IMR-90 (cell line): ENCODE measurements around the gene AAGAB. TPM values are rescaled to one million over a fixed set of nuclear protein-coding genes. Genes with fewer than 3 reads are reported as not detected.

Experiments used
- ATAC-seq: fragments of 200-7000 bp; cut with Tn5 transposase; 2 replicates; pipeline ENCODE4 v1.9.1; 2020; ENCODE audit warnings: low read depth, mild to moderate bottlenecking, moderate library complexity
- BruUV-seq: library from RNA; stranded (reverse); fragments of 400-500 nt; replicated peaks from 2 replicates; lab custom pipeline; 2021; lab: Mats Ljungman, UMichigan
- CTCF ChIA-PET: fragments of 300-600 bp; formaldehyde crosslinking; extraction: SDS; loops from one replicate; lab custom pipeline; 2021; ENCODE audit warnings: antibody characterized with exemption; lab: Yijun Ruan, JAX
- POLR2A ChIA-PET: fragments of 300-600 bp; sonication (Branson Sonifier 250); formaldehyde crosslinking; loops from one replicate; lab custom pipeline; 2022; ENCODE audit warnings: antibody characterized with exemption; ENCODE audit not compliant: unreplicated experiment; lab: Charles Lee
- DNase-seq: peaks from one replicate; pipeline ENCODE4 v3.0.0; 2013
- H2AFZ ChIP-seq: replicated peaks from 2 replicates; pipeline ENCODE3; 2013; ENCODE audit warnings: low read length, mild to moderate bottlenecking; ENCODE audit not compliant: poor library complexity
- H2AK5ac ChIP-seq: 2 replicates; pipeline ENCODE4 v1.6.1; 2013; ENCODE audit warnings: low read depth, low read length, inconsistent platforms
- H2AK9ac ChIP-seq: replicated peaks from 2 replicates; pipeline ENCODE3; 2013; ENCODE audit warnings: mild to moderate bottlenecking, low read depth, low read length, moderate library complexity; ENCODE audit not compliant: poor library complexity
- H2BK120ac ChIP-seq: 2 replicates; pipeline ENCODE4 v1.6.1; 2013; ENCODE audit warnings: low read depth, low read length, inconsistent platforms
- H2BK15ac ChIP-seq: 3 replicates; pipeline ENCODE4 v1.6.1; 2013; ENCODE audit warnings: low read depth, low read length, inconsistent platforms
- H2BK20ac ChIP-seq: 2 replicates; pipeline ENCODE4 v1.6.1; 2013; ENCODE audit warnings: low read depth, mild to moderate bottlenecking, inconsistent platforms, low read length, moderate library complexity
- H2BK5ac ChIP-seq: 2 replicates; pipeline ENCODE4 v1.6.1; 2013; ENCODE audit warnings: mild to moderate bottlenecking, low read depth, low read length, inconsistent platforms; ENCODE audit not compliant: poor library complexity, severe bottlenecking
- H3K14ac ChIP-seq: replicated peaks from 2 replicates; pipeline ENCODE4 v1.6.1; 2013; ENCODE audit warnings: low read depth, low read length, inconsistent platforms
- H3K18ac ChIP-seq: 2 replicates; pipeline ENCODE4 v1.6.1; 2013; ENCODE audit warnings: low read depth, low read length, control low read depth
- H3K23ac ChIP-seq: 2 replicates; pipeline ENCODE4 v1.6.1; 2013; ENCODE audit warnings: low read depth, low read length, inconsistent platforms
- H3K27ac ChIP-seq: 2 replicates; pipeline ENCODE4 v1.5.1; 2013; ENCODE audit warnings: mild to moderate bottlenecking, control low read depth, low read length; ENCODE audit not compliant: insufficient read depth
- H3K27me3 ChIP-seq: 2 replicates; pipeline ENCODE4 v1.6.1; 2013; ENCODE audit warnings: low read length; ENCODE audit not compliant: control insufficient read depth, insufficient read depth
- H3K36me3 ChIP-seq: 2 replicates; pipeline ENCODE4 v1.6.1; 2013; ENCODE audit warnings: low read length, mixed read lengths; ENCODE audit not compliant: control insufficient read depth, insufficient read depth
- H3K4ac ChIP-seq: 2 replicates; pipeline ENCODE4 v1.6.1; 2013; ENCODE audit warnings: low read depth, low read length, inconsistent platforms
- H3K4me1 ChIP-seq: 2 replicates; pipeline ENCODE4 v1.6.1; 2013; ENCODE audit warnings: low read length, mixed read lengths; ENCODE audit not compliant: control insufficient read depth, insufficient read depth
- H3K4me2 ChIP-seq: 2 replicates; pipeline ENCODE4 v1.6.1; 2013; ENCODE audit warnings: low read depth, mild to moderate bottlenecking, control low read depth, low read length, moderate library complexity
- H3K4me3 ChIP-seq: 2 replicates; pipeline ENCODE4 v1.5.1; 2013; ENCODE audit warnings: low read depth, mild to moderate bottlenecking, control low read depth, low read length, moderate library complexity; ENCODE audit not compliant: insufficient read depth
- H3K56ac ChIP-seq: 2 replicates; pipeline ENCODE4 v1.6.1; 2013; ENCODE audit warnings: low read length, inconsistent platforms; ENCODE audit not compliant: insufficient read depth; ENCODE audit errors: extremely low read depth
- H3K79me1 ChIP-seq, 2 experiments: 2 replicates each; pipeline ENCODE4 v1.6.1; 2013; ENCODE audit warnings: low read length in 2 of 2, inconsistent platforms in 1 of 2, low read depth in 1 of 2
- H3K9ac ChIP-seq: 2 replicates; pipeline ENCODE4 v1.6.1; 2013; ENCODE audit warnings: low read depth, low read length, control low read depth
- H3K9me1 ChIP-seq: 2 replicates; pipeline ENCODE4 v1.6.1; 2013; ENCODE audit warnings: low read length, inconsistent platforms; ENCODE audit not compliant: insufficient read depth
- H3K9me3 ChIP-seq: 2 replicates; pipeline ENCODE4 v1.6.1; 2013; ENCODE audit warnings: low read length; ENCODE audit not compliant: control insufficient read depth, insufficient read depth
- H4K20me1 ChIP-seq: 2 replicates; pipeline ENCODE4 v1.6.1; 2013; ENCODE audit warnings: low read length, inconsistent platforms; ENCODE audit not compliant: insufficient read depth
- H4K5ac ChIP-seq: 2 replicates; pipeline ENCODE4 v1.6.1; 2013; ENCODE audit warnings: mild to moderate bottlenecking, low read depth, low read length, control low read depth
- H4K8ac ChIP-seq, 2 experiments: 2 replicates each; pipeline ENCODE4 v1.6.1; 2013; ENCODE audit warnings: low read depth in 2 of 2, low read length in 2 of 2, control low read depth in 1 of 2, inconsistent platforms in 1 of 2
- H4K91ac ChIP-seq: 2 replicates; pipeline ENCODE4 v1.6.1; 2013; ENCODE audit warnings: low read depth, low read length, inconsistent platforms; ENCODE audit not compliant: insufficient read depth
- BHLHE40 ChIP-seq: fragments of 150-350 bp; IDR thresholded peaks from 2 replicates; pipeline ENCODE4 v1.6.1; 2016; ENCODE audit warnings: mild to moderate bottlenecking, low read depth, low read length
- CEBPB ChIP-seq: IDR thresholded peaks from 2 replicates; pipeline ENCODE4 v1.6.1; 2012; ENCODE audit warnings: low read depth, low read length, improper control_type of control experiment
- CHD1 ChIP-seq: IDR thresholded peaks from 2 replicates; pipeline ENCODE4 v1.6.1; 2012; ENCODE audit warnings: low read depth, low read length, improper control_type of control experiment
- ELK1 ChIP-seq: fragments of 150-350 bp; IDR thresholded peaks from 2 replicates; pipeline ENCODE4 v1.6.1; 2016; ENCODE audit warnings: low read depth, mild to moderate bottlenecking, low read length, moderate library complexity, borderline replicate concordance
- FOS ChIP-seq: fragments of 150-350 bp; IDR thresholded peaks from 2 replicates; pipeline ENCODE4 v1.6.1; 2016; ENCODE audit warnings: low read depth, low read length
- MAFK ChIP-seq: IDR thresholded peaks from 2 replicates; pipeline ENCODE4 v1.6.1; 2012; ENCODE audit warnings: low read depth, low read length, improper control_type of control experiment
- MAZ ChIP-seq: IDR thresholded peaks from 2 replicates; pipeline ENCODE4 v1.6.1; 2012; ENCODE audit warnings: low read depth, mild to moderate bottlenecking, low read length, improper control_type of control experiment, moderate library complexity, borderline replicate concordance
- MXI1 ChIP-seq: IDR thresholded peaks from 2 replicates; pipeline ENCODE4 v1.6.1; 2012; ENCODE audit warnings: low read depth, mild to moderate bottlenecking, low read length, moderate library complexity, borderline replicate concordance
- NFE2L2 ChIP-seq: fragments of 150-350 bp; IDR thresholded peaks from 2 replicates; pipeline ENCODE4 v1.6.1; 2016; ENCODE audit warnings: low read depth, mild to moderate bottlenecking, low read length
- POLR2A ChIP-seq: IDR thresholded peaks from 2 replicates; pipeline ENCODE4 v1.6.1; 2012; ENCODE audit warnings: mild to moderate bottlenecking, low read depth, low read length
- RAD21 ChIP-seq: IDR thresholded peaks from 2 replicates; pipeline ENCODE4 v1.6.1; 2012; ENCODE audit warnings: low read length, improper control_type of control experiment
- RCOR1 ChIP-seq: IDR thresholded peaks from 2 replicates; pipeline ENCODE4 v1.6.1; 2012; ENCODE audit warnings: mild to moderate bottlenecking, low read length, improper control_type of control experiment; ENCODE audit not compliant: insufficient replicate concordance
- RFX5 ChIP-seq: IDR thresholded peaks from 2 replicates; pipeline ENCODE4 v1.8.0; 2012; ENCODE audit warnings: low read depth, mild to moderate bottlenecking, low read length, moderate library complexity
- SMC3 ChIP-seq: fragments of 150-350 bp; IDR thresholded peaks from 2 replicates; pipeline ENCODE4 v1.6.1; 2016; ENCODE audit warnings: low read depth, mild to moderate bottlenecking, antibody characterized with exemption, low read length, moderate library complexity
- WGBS, 2 experiments: methylation state at CpG; one replicate each; pipeline versions ENCODE4 v1.1.5 to v1.1.7; 2013; ENCODE audit warnings: missing lambda C conversion rate in 2 of 2; ENCODE audit not compliant: insufficient read length in 1 of 2; ENCODE audit errors: extremely low coverage in 2 of 2; 5-methylcytosine and 5-hydroxymethylcytosine counted together
- dilution Hi-C: fragments of 300-500 bp; cut with HindIII; formaldehyde crosslinking; loops from one replicate; pipeline ENCODE4 v1.14.3; 2018; ENCODE audit warnings: low sequenced_read_pairs; ENCODE audit not compliant: unreplicated experiment
- in situ Hi-C: fragments of 300-500 bp; cut with MboI; formaldehyde crosslinking; loops from 3 replicates; pipeline ENCODE4 v1.14.3; 2019; ENCODE audit warnings: low sequenced_read_pairs, inconsistent platforms, mixed read lengths
- intact Hi-C: fragments of 100-400 bp; cut with micrococcal nuclease; formaldehyde crosslinking; loops from 2 replicates; pipeline ENCODE4 v1.10.0; 2022
- polyA plus RNA-seq, 3 experiments: library from polyadenylated mRNA; depleted of rRNA; stranded (reverse); fragments of >200 nt; gene quantifications; 2 replicates each; pipeline ENCODE4 v1.2.3, GENCODE V29; 2012; ENCODE audit warnings: low replicate concordance in 1 of 3
- total RNA-seq: library from RNA; depleted of rRNA; stranded (reverse); fragments of >200 nt; gene quantifications from 2 replicates; pipeline ENCODE4 v1.2.3, GENCODE V29; 2012
- TF ChIP-seq, protein P1 (sequence below): conservative IDR thresholded peaks from 2 replicates; pipeline ENCODE4 v1.5.1; 2012; ENCODE audit warnings: mild to moderate bottlenecking, low read depth, low read length, improper control_type of control experiment
- TF ChIP-seq, protein P2 (sequence below): fragments of 150-350 bp; IDR thresholded peaks from 2 replicates; pipeline ENCODE4 v1.6.1; 2017; ENCODE audit warnings: mild to moderate bottlenecking, antibody characterized with exemption, low read length, low read depth

The AAGAB gene
- total and polyA plus RNA-seq, 2 of the 4 experiments (the other 2 are of a cell fraction) = 26.1 to 69.7 TPM

DNA sequence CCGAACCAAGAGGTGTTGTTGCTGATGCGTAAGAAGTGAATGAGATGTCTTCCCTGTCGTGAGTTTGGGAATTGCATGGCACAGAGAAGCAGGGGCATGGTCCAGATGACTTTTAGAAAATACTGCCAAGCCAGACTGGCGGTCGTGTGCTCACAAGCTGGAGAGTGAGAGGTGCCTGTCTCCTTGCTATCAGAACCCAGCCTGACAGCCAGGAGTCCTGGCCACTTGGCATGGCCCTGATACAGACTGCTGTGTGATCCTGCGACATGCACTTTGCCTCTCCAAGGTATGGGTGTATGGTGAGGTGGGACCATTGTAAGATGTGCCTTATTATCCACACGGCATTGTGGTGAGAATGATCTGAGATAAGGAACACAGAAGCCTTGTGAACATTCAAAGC lies 96.1 kb downstream of the AAGAB start:
- dilution Hi-C loops = no loop called here
- H3K9me3 ChIP-seq = no peaks in the 10 kb centered on the region; the same call in 1 of the 2 replicates
- WGBS, 2 experiments = 100% methylated on average over 1 of the region's 7 CpGs; no CpG with 5 or more reads in 1 of the 2 experiments
- 0 out of 2 replicates have a peak overlapping the region, but pooled peaks have one; percentile 4 for H2BK20ac ChIP-seq
- no peak for DNase-seq
- peaks cover 45% of the 10 kb centered on the region for H3K9me1 ChIP-seq
- no peak overlapping the region for H3K4me2 ChIP-seq
- ATAC-seq = no peak
- no peak overlapping the region for H3K56ac ChIP-seq
- peak overlapping the region; percentile 37; the same call in 1 of the 2 replicates for H4K5ac ChIP-seq
- peaks cover 46 to 90% of the 10 kb centered on the region in 2 experiments for H3K79me1 ChIP-seq
- H3K4me3 ChIP-seq = no peak overlapping the region
- CTCF ChIA-PET = no interaction called here
- H4K91ac ChIP-seq = no peak overlapping the region; the same call in 1 of the 2 replicates
- H3K4ac ChIP-seq = peak overlapping the region; percentile 9; the same call in 1 of the 2 replicates
- H3K4me1 ChIP-seq = peaks cover 29% of the 10 kb centered on the region
- H2AK9ac ChIP-seq = no peak overlapping the region
- intact Hi-C loops = no loop called here
- H3K27me3 ChIP-seq = no peaks in the 10 kb centered on the region
- no peak overlapping the region for H2BK120ac ChIP-seq
- TF ChIP-seq MAZ = no peak
- TF ChIP-seq RCOR1 = no peak
- TF ChIP-seq FOS = no peak
- no peak for TF ChIP-seq BHLHE40
- TF ChIP-seq MXI1 = no peak
- no peak for TF ChIP-seq CHD1
- TF ChIP-seq NFE2L2 = no peak
- TF ChIP-seq POLR2A = no peak
- TF ChIP-seq MAFK = no peak
- TF ChIP-seq RFX5 = no peak
- no peak for TF ChIP-seq CEBPB
- no peak for TF ChIP-seq SMC3
- TF ChIP-seq RAD21 = no peak
- TF ChIP-seq, protein P1, sequence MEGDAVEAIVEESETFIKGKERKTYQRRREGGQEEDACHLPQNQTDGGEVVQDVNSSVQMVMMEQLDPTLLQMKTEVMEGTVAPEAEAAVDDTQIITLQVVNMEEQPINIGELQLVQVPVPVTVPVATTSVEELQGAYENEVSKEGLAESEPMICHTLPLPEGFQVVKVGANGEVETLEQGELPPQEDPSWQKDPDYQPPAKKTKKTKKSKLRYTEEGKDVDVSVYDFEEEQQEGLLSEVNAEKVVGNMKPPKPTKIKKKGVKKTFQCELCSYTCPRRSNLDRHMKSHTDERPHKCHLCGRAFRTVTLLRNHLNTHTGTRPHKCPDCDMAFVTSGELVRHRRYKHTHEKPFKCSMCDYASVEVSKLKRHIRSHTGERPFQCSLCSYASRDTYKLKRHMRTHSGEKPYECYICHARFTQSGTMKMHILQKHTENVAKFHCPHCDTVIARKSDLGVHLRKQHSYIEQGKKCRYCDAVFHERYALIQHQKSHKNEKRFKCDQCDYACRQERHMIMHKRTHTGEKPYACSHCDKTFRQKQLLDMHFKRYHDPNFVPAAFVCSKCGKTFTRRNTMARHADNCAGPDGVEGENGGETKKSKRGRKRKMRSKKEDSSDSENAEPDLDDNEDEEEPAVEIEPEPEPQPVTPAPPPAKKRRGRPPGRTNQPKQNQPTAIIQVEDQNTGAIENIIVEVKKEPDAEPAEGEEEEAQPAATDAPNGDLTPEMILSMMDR = no peak
- TF ChIP-seq, protein P2, sequence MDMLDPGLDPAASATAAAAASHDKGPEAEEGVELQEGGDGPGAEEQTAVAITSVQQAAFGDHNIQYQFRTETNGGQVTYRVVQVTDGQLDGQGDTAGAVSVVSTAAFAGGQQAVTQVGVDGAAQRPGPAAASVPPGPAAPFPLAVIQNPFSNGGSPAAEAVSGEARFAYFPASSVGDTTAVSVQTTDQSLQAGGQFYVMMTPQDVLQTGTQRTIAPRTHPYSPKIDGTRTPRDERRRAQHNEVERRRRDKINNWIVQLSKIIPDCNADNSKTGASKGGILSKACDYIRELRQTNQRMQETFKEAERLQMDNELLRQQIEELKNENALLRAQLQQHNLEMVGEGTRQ = no peak
- TF ChIP-seq ELK1 = no peak
- H2AK5ac ChIP-seq = peak overlapping the region; percentile 18
- H3K9ac ChIP-seq = no peak overlapping the region
- H3K18ac ChIP-seq = peak overlapping the region; percentile 5; the same call in 1 of the 2 replicates
- POLR2A ChIA-PET = no interaction called here
- peaks cover 40% of the 10 kb centered on the region for H4K20me1 ChIP-seq
- H2BK5ac ChIP-seq = peak overlapping the region; percentile 8
- H3K23ac ChIP-seq = peak overlapping the region; percentile 4; the same call in 1 of the 2 replicates
- no peak overlapping the region for H2AFZ ChIP-seq
- no TSS peak for BruUV-seq
- no peak overlapping the region; the same call in 1 of the 2 replicates for H3K14ac ChIP-seq
- in situ Hi-C loops = no loop called here
- peaks cover 45% of the 10 kb centered on the region for H3K36me3 ChIP-seq
- peak overlapping the region; percentile 15 to 76; a peak in 2 of 4 replicates for H4K8ac ChIP-seq
- 0 out of 3 replicates have a peak overlapping the region, but pooled peaks have one; percentile 3 for H2BK15ac ChIP-seq
- peak overlapping the region; percentile 46; the same call in 1 of the 2 replicates for H3K27ac ChIP-seq
